Pancreas (tissue), 10 donors: ENCODE measurements around the gene MAT2A. TPM values are rescaled to one million over a fixed set of nuclear protein-coding genes. Genes with fewer than 3 reads are reported as not detected.
"Not testable (repeated sequence)": the region's sequence is repeated elsewhere in the genome, so short reads cannot be mapped to it uniquely, and the experiment has no call there.

Experiments
- ATAC-seq, 4 donors: fragments of 200-7000 bp; cut with Tn5 transposase; one replicate each; pipeline versions ENCODE4 v1.8.0 to v1.9.1; 2020; ENCODE audit warnings: mild to moderate bottlenecking in 4 of 4, moderate library complexity in 4 of 4
- DNase-seq, 6 donors: peaks; one replicate each; pipeline ENCODE4 v3.0.0-alpha.2; 2020
- FAIRE-seq: peaks from 2 replicates; lab custom pipeline; 2012; peaks lifted over from hg19 to GRCh38; lab: Jason Lieb, UNC
- H3K27ac ChIP-seq, 4 donors: fragments of 200-600 bp; sonication (generic); 1 replicate in 3 of 4; 2 replicates in 1 of 4; pipeline versions ENCODE4 v1.5.0 to v1.8.0; 2020
- H3K27me3 ChIP-seq, 4 donors: fragments of 200-600 bp; one replicate each; pipeline ENCODE4 v1.8.0; 2021
- H3K36me3 ChIP-seq, 3 donors: fragments of 200-600 bp; sonication (generic) in 1 of 3; one replicate each; pipeline versions ENCODE4 v1.5.0 to v1.8.0; 2020 to 2021
- H3K4me1 ChIP-seq, 3 donors: fragments of 200-600 bp; one replicate each; pipeline ENCODE4 v1.8.0; 2021
- H3K4me3 ChIP-seq, 4 donors: fragments of 200-600 bp; sonication (generic) in 2 of 4; one replicate each; pipeline versions ENCODE4 v1.5.0 to v1.8.0; 2020 to 2021
- H3K9me3 ChIP-seq, 4 donors: fragments of 200-600 bp; one replicate each; pipeline ENCODE4 v1.8.0; 2021
- CTCF ChIP-seq, 4 donors: fragments of 200-600 bp; sonication (generic) in 3 of 4; IDR thresholded peaks; one replicate each; pipeline versions ENCODE4 v1.5.0 to v1.8.0; 2021; ENCODE audit warnings: antibody characterized with exemption in 4 of 4
- WGBS, 2 donors: extraction: QIAGEN DNeasy Blood & Tissue Kit; methylation state at CpG; one replicate each; pipeline ENCODE4 v1.1.7; 2013; 5-methylcytosine and 5-hydroxymethylcytosine counted together
- intact Hi-C, 3 donors: fragments of 100-400 bp; cut with DNase I; formaldehyde crosslinking; loops; one replicate each; pipeline versions ENCODE4 v1.11.1 to v1.14.2; 2022
- polyA plus RNA-seq, 2 donors: library from polyadenylated mRNA; stranded (reverse); fragments of 200-250 nt; gene quantifications; one replicate each; pipeline ENCODE4 v1.2.3, GENCODE V29; 2013
- total RNA-seq, 6 donors: library from RNA; stranded (reverse); fragmentation: NEBNext Ultra II Directional in 4 of 6; extraction: Animal tissue kit (Norgen Biotek cat#: 25700) in 4 of 6; gene quantifications; one replicate each; pipeline versions ENCODE4 v1.2.1 to v1.2.4, GENCODE V29; 2021 to 2023
- donor health status: healthy with polysubstance abuse.
- donor health status: DM: no; HTN: no; CAD: no; lungs with moderate emphysema.
- donor health status: DM: no; HTN: no; CAD: no.
- donor health status: control.
- donor health status: control.
- donor health status: Bipolar disorder and iron deficiency.
- donor health status: DM: yes; HTN: yes; CAD: no.
- donor health status: DM: no; HTN: no; CAD: no.
- donor health status: DM: no; HTN: no; CAD: no.
- donor health status: DM: yes; HTN: yes; CAD: no.

The MAT2A gene
- total and polyA plus RNA-seq, 8 donors, result 127 to 447 (median 215) TPM

DNA sequence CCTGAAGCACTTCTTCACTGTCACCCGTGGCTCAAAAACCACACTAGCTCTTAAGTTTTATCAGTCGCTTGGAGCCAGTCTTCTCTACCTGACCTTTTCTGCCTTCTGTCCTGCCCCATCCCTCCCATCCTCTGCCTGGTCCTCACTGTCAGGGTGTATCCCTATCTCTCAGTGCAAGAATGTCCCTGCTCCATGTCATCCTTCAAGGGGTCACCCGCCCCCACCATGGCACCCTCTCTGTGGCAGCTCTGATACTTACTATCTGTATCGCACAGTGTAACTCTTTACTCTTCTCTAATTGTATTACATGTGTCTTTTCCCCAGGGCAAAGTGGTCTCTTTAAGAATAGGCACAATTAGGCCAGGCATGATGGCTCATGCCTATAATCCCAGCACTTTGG, 49.7 kb downstream of the MAT2A start:
- H3K27me3 ChIP-seq, result no peaks in the 10 kb centered on the region
- no peak for TF ChIP-seq CTCF (IDR thresholded peaks at IDR 0.05)
- intact Hi-C loops, result no loop called here
- DNase-seq (no peak), ATAC-seq (no peak), FAIRE-seq (no peak)
- H3K4me1 ChIP-seq, result peaks cover 28 to 55% (median 30%) of the 10 kb centered on the region in 3 donors
- H3K27ac ChIP-seq, result no peak overlapping the region
- no peaks in the 10 kb centered on the region for H3K36me3 ChIP-seq
- no peaks in the 10 kb centered on the region for H3K9me3 ChIP-seq
- no peak overlapping the region for H3K4me3 ChIP-seq
- WGBS, 2 donors, result 87 to 90% methylated on average over 4 of the region's 4 CpGs

DNA sequence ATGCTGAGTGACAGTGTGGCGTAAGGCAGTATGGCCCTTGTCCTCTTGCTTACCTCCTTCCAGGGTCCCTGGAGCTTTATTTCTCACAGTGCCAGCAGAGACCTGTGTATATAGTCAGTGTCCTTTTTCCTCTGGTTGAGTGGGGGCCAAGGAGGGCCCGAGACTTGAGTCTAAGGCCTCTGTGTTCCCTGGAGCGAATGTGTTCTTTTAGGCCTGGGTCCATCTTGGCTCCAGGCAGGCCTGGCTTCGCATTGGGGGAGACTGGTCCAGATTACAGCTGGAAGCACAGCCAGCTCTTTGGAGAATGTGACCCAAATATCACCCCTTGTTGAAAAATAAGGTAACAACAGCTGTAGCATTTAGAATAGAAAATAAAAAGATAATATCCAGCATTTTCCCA, 50.2 kb downstream of the MAT2A start:
- ATAC-seq (no peak), DNase-seq (peak in 1 of 6 donors; percentile 13), FAIRE-seq (no peak)
- no peak for TF ChIP-seq CTCF (IDR thresholded peaks at IDR 0.05)
- Histone ChIP-seq H3K4me1 (peaks cover 24 to 55% (median 30%) of the 10 kb centered on the region in 3 donors), H3K9me3 (no peaks in the 10 kb centered on the region), H3K4me3 (no peak overlapping the region), H3K27ac (peak overlapping the region in 2 of 4 donors; percentile 46 to 50), H3K27me3 (no peaks in the 10 kb centered on the region), H3K36me3 (no peaks in the 10 kb centered on the region)
- intact Hi-C loops, result no loop called here
- 93 to 94% methylated on average over 4 of the region's 4 CpGs for WGBS, 2 donors

DNA sequence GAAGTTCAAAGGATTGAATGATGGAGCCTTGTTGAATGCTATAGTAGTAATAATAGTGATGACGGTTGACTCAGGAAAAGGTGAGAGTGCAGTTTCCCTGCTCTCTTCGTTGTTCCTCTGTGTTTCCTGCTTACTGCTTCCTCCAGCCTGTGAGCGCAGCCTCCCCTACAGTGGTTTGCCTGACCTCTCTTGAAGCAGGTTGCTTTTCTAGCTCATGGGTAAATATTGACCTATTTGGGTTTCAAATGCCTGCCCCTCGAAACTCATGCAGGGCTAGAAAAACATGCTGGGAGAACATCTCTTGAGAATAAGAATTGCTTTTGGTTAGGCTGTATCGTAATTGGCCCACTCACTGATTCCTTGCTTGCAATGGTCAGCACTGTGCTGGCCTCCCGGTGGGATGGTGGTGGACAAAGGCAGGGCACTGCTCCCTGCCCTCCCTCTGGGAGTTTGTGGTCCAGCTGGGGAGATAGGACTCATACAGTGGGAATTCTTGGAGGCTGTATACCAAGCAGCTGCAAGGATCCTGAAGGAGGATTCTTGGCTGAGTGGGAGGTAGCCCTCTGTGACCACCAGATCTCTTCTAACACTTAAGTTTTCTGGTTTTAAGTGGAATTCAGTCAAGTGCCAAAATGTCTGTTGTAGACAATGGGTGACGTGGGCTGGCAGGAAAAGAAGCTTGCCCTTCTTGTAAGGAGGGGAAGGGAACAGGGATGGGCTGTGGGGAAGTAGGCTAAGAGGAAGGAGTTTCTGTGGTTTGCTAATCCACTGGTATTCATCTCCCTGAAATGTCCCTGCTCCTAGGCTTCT, 51.2 kb downstream of the MAT2A start:
- WGBS, 2 donors, result 43 to 48% methylated on average over 7 of the region's 7 CpGs
- TF ChIP-seq CTCF (IDR thresholded peaks at IDR 0.05), result no peak
- intact Hi-C loops, result no loop called here
- no peak overlapping the region for H3K4me3 ChIP-seq
- ATAC-seq, result peak in 3 of 4 donors; percentile 11 to 23 (median 14)
- peak in 1 of 6 donors; percentile 9 for DNase-seq
- no peaks in the 10 kb centered on the region for H3K27me3 ChIP-seq
- peaks cover 17 to 47% (median 31%) of the 10 kb centered on the region in 3 donors for H3K4me1 ChIP-seq
- no peak for FAIRE-seq
- H3K36me3 ChIP-seq, result no peaks in the 10 kb centered on the region
- H3K9me3 ChIP-seq, result no peaks in the 10 kb centered on the region
- peak overlapping the region in 2 of 4 donors; percentile 46 to 50 for H3K27ac ChIP-seq

- peaks cover 17 to 39% (median 23%) of the 10 kb centered on the region in 3 donors for H3K4me1 ChIP-seq
- H3K9me3 ChIP-seq, result no peaks in the 10 kb centered on the region
- DNase-seq (peak in 1 of 6 donors; percentile 11), ATAC-seq (no peak), FAIRE-seq (no peak)
- no peak overlapping the region for H3K4me3 ChIP-seq
- peak overlapping the region in 2 of 4 donors; percentile 46 to 50 for H3K27ac ChIP-seq
- 71 to 80% methylated on average over 2 of the region's 2 CpGs for WGBS, 2 donors
- H3K36me3 ChIP-seq, result no peaks in the 10 kb centered on the region
- TF ChIP-seq CTCF (IDR thresholded peaks at IDR 0.05), result no peak
- intact Hi-C loops, result no loop called here
- H3K27me3 ChIP-seq, result no peaks in the 10 kb centered on the region
Measured at GRCh38 chr2:85590950-85591349, 52.0 kb downstream of the MAT2A start.

- H3K27ac ChIP-seq, result peak overlapping the region in 1 of 4 donors; percentile 27
- no peak for FAIRE-seq
- TF ChIP-seq CTCF (IDR thresholded peaks at IDR 0.05), result no peak
Measured at GRCh38 chr2:85591563-85591962, 52.6 kb downstream of the MAT2A start.

GRCh38 chr2:85592299-85592698, 53.3 kb downstream of the MAT2A start:
- WGBS, 2 donors, result 86 to 92% methylated on average over 9 of the region's 9 CpGs
- H3K36me3 ChIP-seq, H3K27me3 ChIP-seq, ATAC-seq, DNase-seq, FAIRE-seq, intact Hi-C loops, H3K4me3 ChIP-seq, H3K9me3 ChIP-seq: not testable (repeated sequence)
- Histone ChIP-seq H3K4me1 (peaks cover 20 to 35% (median 30%) of the 10 kb centered on the region in 3 donors), H3K27ac (peak overlapping the region in 2 of 4 donors; percentile 16 to 27)

More at GRCh38 chr2:85591563-85591962, 52.6 kb downstream of the MAT2A start:
- ATAC-seq (no peak), DNase-seq (peak in 3 of 6 donors; percentile 27 to 74 (median 60))
- no peaks in the 10 kb centered on the region for H3K36me3 ChIP-seq
- H3K9me3 ChIP-seq, result no peaks in the 10 kb centered on the region
- no peak overlapping the region for H3K4me3 ChIP-seq
- intact Hi-C loops, result no loop called here
- no peaks in the 10 kb centered on the region for H3K27me3 ChIP-seq
- 74 to 79% methylated on average over 12 of the region's 12 CpGs for WGBS, 2 donors
- peaks cover 20 to 38% (median 23%) of the 10 kb centered on the region in 3 donors for H3K4me1 ChIP-seq
